Measurements from ENCODE around the gene NADSYN1.

DNA sequence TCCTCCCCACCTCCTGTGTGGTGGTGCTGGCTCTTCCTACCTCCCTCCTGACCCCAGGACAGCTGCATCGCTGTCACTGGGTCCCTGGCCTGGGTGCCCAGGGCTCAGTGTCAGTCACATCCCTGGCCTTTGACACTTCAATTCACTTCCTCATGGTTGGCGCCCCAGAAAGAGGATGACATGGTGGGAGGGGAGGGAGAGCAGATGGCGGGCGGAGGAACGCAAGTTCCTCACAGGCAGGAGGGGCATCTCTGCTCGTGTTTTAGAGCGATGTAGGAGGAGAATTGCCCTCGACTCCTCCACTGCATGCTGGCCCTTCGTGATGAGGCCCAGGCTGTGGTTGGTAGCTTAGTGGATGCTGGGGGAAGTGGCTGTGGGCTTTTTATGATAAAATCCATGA, 38.9 kb downstream of the NADSYN1 start:
- TF ChIP-seq EZH2 (IDR thresholded peaks at IDR 0.05; ENCODE audit: insufficient read depth, low read length) = no peak
- TF ChIP-seq, protein P1, sequence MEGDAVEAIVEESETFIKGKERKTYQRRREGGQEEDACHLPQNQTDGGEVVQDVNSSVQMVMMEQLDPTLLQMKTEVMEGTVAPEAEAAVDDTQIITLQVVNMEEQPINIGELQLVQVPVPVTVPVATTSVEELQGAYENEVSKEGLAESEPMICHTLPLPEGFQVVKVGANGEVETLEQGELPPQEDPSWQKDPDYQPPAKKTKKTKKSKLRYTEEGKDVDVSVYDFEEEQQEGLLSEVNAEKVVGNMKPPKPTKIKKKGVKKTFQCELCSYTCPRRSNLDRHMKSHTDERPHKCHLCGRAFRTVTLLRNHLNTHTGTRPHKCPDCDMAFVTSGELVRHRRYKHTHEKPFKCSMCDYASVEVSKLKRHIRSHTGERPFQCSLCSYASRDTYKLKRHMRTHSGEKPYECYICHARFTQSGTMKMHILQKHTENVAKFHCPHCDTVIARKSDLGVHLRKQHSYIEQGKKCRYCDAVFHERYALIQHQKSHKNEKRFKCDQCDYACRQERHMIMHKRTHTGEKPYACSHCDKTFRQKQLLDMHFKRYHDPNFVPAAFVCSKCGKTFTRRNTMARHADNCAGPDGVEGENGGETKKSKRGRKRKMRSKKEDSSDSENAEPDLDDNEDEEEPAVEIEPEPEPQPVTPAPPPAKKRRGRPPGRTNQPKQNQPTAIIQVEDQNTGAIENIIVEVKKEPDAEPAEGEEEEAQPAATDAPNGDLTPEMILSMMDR (IDR thresholded peaks at IDR 0.05; ENCODE audit: insufficient read depth, low read depth, low read length) = no peak

All from astrocyte (in vitro differentiated cells and primary cell).